ENCODE measurements around the gene OAS1. TPM values are rescaled to one million over a fixed set of nuclear protein-coding genes. Genes with fewer than 3 reads are reported as not detected.

Gene OAS1
- total RNA-seq, 1 experiment from 2014 or later = 10.2 TPM

GRCh38 chr12:112927475-112927874, 20.7 kb downstream of the OAS1 start:
- Histone ChIP-seq H3K27me3 (ENCODE audit: low read length) (no peaks in the 10 kb centered on the region), H3K79me2 (ENCODE audit: low read length) (no peaks in the 10 kb centered on the region), H4K20me1 (ENCODE audit: low read length) (no peaks in the 10 kb centered on the region), H3K36me3 (ENCODE audit: low read depth, low read length) (no peaks in the 10 kb centered on the region), H3F3A (ENCODE audit: low read length, unreplicated experiment) (no peaks in the 10 kb centered on the region), H3K4me3 (ENCODE audit: low read length) (no peak overlapping the region), H3K4me1 (ENCODE audit: insufficient read depth, low read length) (peaks cover 4% of the 10 kb centered on the region; the same call in 1 of the 2 replicates), H3K27ac (ENCODE audit: low read length) (no peak overlapping the region), H2AFZ (ENCODE audit: low read length) (no peak overlapping the region), H3K9ac (ENCODE audit: low read length) (no peak overlapping the region), H3K9me3 (ENCODE audit: low read length) (0 out of 2 replicates have a peak, but pooled peaks cover 4% of the 10 kb centered on the region), H3K4me2 (ENCODE audit: low read length) (no peak overlapping the region), H3K9me2 (replicated peaks; ENCODE audit: low read length) (no peaks in the 10 kb centered on the region)
- ChIA-PET POLR2A (ENCODE audit: unreplicated experiment) (no interaction called here), CTCF (no interaction called here)
- TF ChIP-seq EZH2phosphoT487 (IDR thresholded peaks at IDR 0.05; ENCODE audit: borderline replicate concordance, low read length) = no peak
- TF ChIP-seq EZH2 (IDR thresholded peaks at IDR 0.05; ENCODE audit: low read length, unreplicated experiment) = no peak
- TF ChIP-seq CTCF (conservative IDR thresholded peaks at IDR 0.05; ENCODE audit: low read depth, low read length) = no peak
- no peak for ATAC-seq
- intact Hi-C loops (cut with micrococcal nuclease) = no loop called here
- BruUV-seq (replicated peaks) = no TSS peak
- DNase-seq = no peak

GRCh38 chr12:112927925-112928324, 21.2 kb downstream of the OAS1 start:
- Histone ChIP-seq H3K9me2 (replicated peaks; ENCODE audit: low read length) (no peaks in the 10 kb centered on the region), H3K36me3 (ENCODE audit: low read depth, low read length) (no peaks in the 10 kb centered on the region), H3K9ac (ENCODE audit: low read length) (no peak overlapping the region), H3F3A (ENCODE audit: low read length, unreplicated experiment) (no peaks in the 10 kb centered on the region), H3K4me2 (ENCODE audit: low read length) (no peak overlapping the region), H3K9me3 (ENCODE audit: low read length) (0 out of 2 replicates have a peak, but pooled peaks cover 4% of the 10 kb centered on the region), H3K4me1 (ENCODE audit: insufficient read depth, low read length) (peaks cover 8% of the 10 kb centered on the region; the same call in 1 of the 2 replicates), H2AFZ (ENCODE audit: low read length) (no peak overlapping the region), H3K4me3 (ENCODE audit: low read length) (no peak overlapping the region), H4K20me1 (ENCODE audit: low read length) (no peaks in the 10 kb centered on the region), H3K27ac (ENCODE audit: low read length) (no peak overlapping the region), H3K27me3 (ENCODE audit: low read length) (no peaks in the 10 kb centered on the region), H3K79me2 (ENCODE audit: low read length) (no peaks in the 10 kb centered on the region)
- ATAC-seq = no peak
- ChIA-PET CTCF (no interaction called here), POLR2A (ENCODE audit: unreplicated experiment) (no interaction called here)
- intact Hi-C loops (cut with micrococcal nuclease) = no loop called here
- no TSS peak for BruUV-seq (replicated peaks)
- no peak for DNase-seq
- TF ChIP-seq EZH2phosphoT487 (IDR thresholded peaks at IDR 0.05; ENCODE audit: borderline replicate concordance, low read length) = no peak
- TF ChIP-seq CTCF (conservative IDR thresholded peaks at IDR 0.05; ENCODE audit: low read depth, low read length) = no peak
- TF ChIP-seq EZH2 (IDR thresholded peaks at IDR 0.05; ENCODE audit: low read length, unreplicated experiment) = no peak

GRCh38 chr12:112928978-112929377, 22.2 kb downstream of the OAS1 start:
- ATAC-seq (no peak), DNase-seq (no peak)
- no peaks in the 10 kb centered on the region for H3K36me3 ChIP-seq (ENCODE audit: low read depth, low read length)
- H3K27ac ChIP-seq (ENCODE audit: low read length) = no peak overlapping the region
- H3K4me3 ChIP-seq (ENCODE audit: low read length) = no peak overlapping the region
- H3K9me2 ChIP-seq (replicated peaks; ENCODE audit: low read length) = no peaks in the 10 kb centered on the region
- no peaks in the 10 kb centered on the region for H3K79me2 ChIP-seq (ENCODE audit: low read length)
- H3K4me2 ChIP-seq (ENCODE audit: low read length) = no peak overlapping the region
- 0 out of 2 replicates have a peak, but pooled peaks cover 4% of the 10 kb centered on the region for H3K9me3 ChIP-seq (ENCODE audit: low read length)
- H3K9ac ChIP-seq (ENCODE audit: low read length) = no peak overlapping the region
- no peak overlapping the region for H2AFZ ChIP-seq (ENCODE audit: low read length)
- no peaks in the 10 kb centered on the region for H3F3A ChIP-seq (ENCODE audit: low read length, unreplicated experiment)
- intact Hi-C loops (cut with micrococcal nuclease) = no loop called here
- BruUV-seq (replicated peaks) = no TSS peak
- H3K27me3 ChIP-seq (ENCODE audit: low read length) = no peaks in the 10 kb centered on the region
- H4K20me1 ChIP-seq (ENCODE audit: low read length) = no peaks in the 10 kb centered on the region
- peaks cover 8% of the 10 kb centered on the region; the same call in 1 of the 2 replicates for H3K4me1 ChIP-seq (ENCODE audit: insufficient read depth, low read length)
- POLR2A ChIA-PET (ENCODE audit: unreplicated experiment) = no interaction called here
- TF ChIP-seq EZH2 (IDR thresholded peaks at IDR 0.05; ENCODE audit: low read length, unreplicated experiment) = no peak
- peak; percentile 33; the same call in 1 of the 2 replicates for TF ChIP-seq CTCF (conservative IDR thresholded peaks at IDR 0.05; ENCODE audit: low read depth, low read length)
- CTCF ChIA-PET = no interaction called here

Measured in PC-3 (cell line).